Activated CD8-positive, alpha-beta memory T cell treated with anti-CD3 and anti-CD28 coated beads, Interleukin-2, amount 10 ng/mL, durations not matched to agents 7 days and 5 days (primary cell): ENCODE measurements around the gene KDF1. TPM values are rescaled to one million over a fixed set of nuclear protein-coding genes. Genes with fewer than 3 reads are reported as not detected.
A peak's percentile ranks its signal among the peaks of the same experiment; 100 is the strongest.
"Not testable (repeated sequence)": the region's sequence is repeated elsewhere in the genome, so short reads cannot be mapped to it uniquely, and the experiment has no call there.

Source experiments
- ATAC-seq: fragments of 150-1000 bp; cut with Tn5 transposase; one replicate; pipeline ENCODE4 v1.10.0; 2021; ENCODE audit warnings: moderate library complexity
- CTCF ChIA-PET: fragments of 350-600 bp; sonication (Branson Sonifier 250); formaldehyde crosslinking; loops from one replicate; lab custom pipeline; 2021; ENCODE audit warnings: antibody characterized with exemption; lab: Charles Lee
- DNase-seq: peaks from one replicate; pipeline ENCODE4 v3.0.0-alpha.2; 2020
- H3K27ac Mint-ChIP-seq: one replicate; pipeline ENCODE4 v1.8.0; 2021; ENCODE audit warnings: mild to moderate bottlenecking, mixed read lengths
- H3K27me3 Mint-ChIP-seq: one replicate; pipeline ENCODE4 v1.8.0; 2021; ENCODE audit warnings: mixed read lengths
- H3K36me3 Mint-ChIP-seq: one replicate; pipeline ENCODE4 v1.8.0; 2021; ENCODE audit warnings: mild to moderate bottlenecking, mixed read lengths
- H3K4me1 Mint-ChIP-seq: one replicate; pipeline ENCODE4 v1.8.0; 2021; ENCODE audit warnings: mixed read lengths
- H3K4me3 Mint-ChIP-seq: one replicate; pipeline ENCODE4 v1.8.0; 2021; ENCODE audit warnings: mild to moderate bottlenecking, moderate library complexity, mixed read lengths
- H3K9me3 Mint-ChIP-seq: one replicate; pipeline ENCODE4 v1.8.0; 2022; ENCODE audit warnings: low read depth, mixed read lengths
- total RNA-seq, 2 experiments: library from RNA; stranded (reverse); gene quantifications; one replicate each; pipeline ENCODE4 v1.2.3, GENCODE V29; 2021

The KDF1 gene
- total RNA-seq, 2 experiments from 2014 or later: not detected

DNA sequence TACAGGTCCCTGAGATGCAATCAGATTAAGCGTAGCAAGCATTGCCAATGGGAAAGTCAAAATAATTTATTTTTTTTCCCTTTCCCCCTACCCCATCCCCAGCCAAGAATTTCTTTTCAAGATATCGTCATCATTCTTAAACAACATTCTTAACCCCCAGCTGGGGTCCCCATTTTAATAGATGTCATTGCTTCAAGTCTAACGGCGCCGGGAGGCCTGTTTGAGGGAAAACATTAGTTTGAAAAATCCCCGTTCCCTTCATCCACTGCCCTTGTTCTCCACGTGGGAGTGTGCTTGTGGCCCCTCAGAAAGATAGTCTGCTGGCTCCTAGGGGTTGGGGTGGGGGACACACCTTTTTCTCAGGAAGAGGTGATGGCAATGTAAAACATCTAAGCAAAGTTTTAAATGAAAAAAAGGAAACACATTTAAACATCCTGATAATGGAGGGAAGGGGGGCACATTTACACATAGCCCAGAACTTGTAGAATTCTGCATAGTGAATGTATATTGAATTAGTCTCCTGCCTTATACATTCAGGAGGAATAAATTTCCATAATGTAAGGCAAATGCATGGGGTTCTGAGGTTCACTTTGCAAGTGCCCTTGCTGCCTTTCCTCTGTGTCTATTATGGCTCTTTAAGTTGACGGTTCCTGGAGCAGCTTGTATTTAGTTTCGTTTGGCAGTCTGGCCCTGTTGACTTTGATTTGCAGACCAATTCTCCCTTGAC is 40.0 kb upstream of the KDF1 start:
- CTCF ChIA-PET: interaction anchor here (8.6 kb wide), 1 partner anchor 45 kb away, joined by 70 read pairs; no protein-coding TSS in a partner anchor
- peaks cover 50% of the 10 kb centered on the region for H3K27me3 Mint-ChIP-seq
- no peak for ATAC-seq
- peaks cover 4% of the 10 kb centered on the region for H3K4me1 Mint-ChIP-seq
- DNase-seq: no peak
- H3K9me3 Mint-ChIP-seq: no peaks in the 10 kb centered on the region
- no peaks in the 10 kb centered on the region for H3K36me3 Mint-ChIP-seq
- no peak overlapping the region for H3K4me3 Mint-ChIP-seq
- H3K27ac Mint-ChIP-seq: no peak overlapping the region

GRCh38 chr1:26999440-26999987 is 39.2 kb upstream of the KDF1 start:
- ATAC-seq: no peak
- no peak overlapping the region for H3K4me3 Mint-ChIP-seq

DNA sequence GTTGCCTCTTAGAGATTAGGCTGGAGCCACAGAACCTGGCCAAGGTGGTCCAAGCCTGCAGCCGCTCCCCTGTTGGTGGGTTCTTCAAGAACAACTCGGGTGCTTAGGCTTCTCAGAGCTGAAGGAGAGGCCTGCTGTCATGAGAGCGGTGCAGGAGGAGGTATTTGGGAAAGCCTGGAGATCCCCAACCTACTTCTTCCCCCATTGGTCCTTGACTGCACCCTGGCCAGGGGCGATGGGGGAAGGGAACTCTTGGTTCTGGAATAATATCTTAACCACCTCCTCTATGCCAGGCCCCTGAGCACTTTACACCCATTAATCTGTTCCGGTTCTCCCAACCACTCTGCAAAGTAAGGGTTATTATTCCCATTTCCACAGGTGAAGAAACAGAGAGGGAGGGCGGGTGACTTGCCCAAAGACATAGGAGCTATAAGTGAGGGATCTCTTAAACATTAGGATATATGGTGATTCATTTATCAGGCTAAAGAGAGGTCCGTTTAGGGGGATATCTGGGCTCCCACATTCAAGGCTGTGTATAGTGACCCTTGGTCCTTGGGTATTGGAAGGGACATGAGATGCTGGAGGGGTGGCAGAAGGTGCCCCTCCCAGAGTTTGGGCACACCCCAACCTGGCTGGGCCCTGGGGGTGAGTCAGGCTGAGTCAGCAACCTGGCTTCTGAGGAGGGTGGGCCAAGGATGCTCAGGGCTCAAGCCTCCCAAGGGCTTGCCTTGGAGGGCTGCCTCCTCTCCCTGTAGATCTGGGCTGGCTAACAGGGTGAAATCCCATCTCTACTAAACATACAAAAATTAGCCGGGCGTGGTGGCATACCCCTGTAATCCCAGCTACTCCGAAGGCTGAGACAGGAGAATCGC is 38.4 kb upstream of the KDF1 start:
- peaks cover 56% of the 10 kb centered on the region for H3K27me3 Mint-ChIP-seq
- no peak overlapping the region for H3K4me3 Mint-ChIP-seq
- ATAC-seq (no peak), DNase-seq (no peak)
- no peaks in the 10 kb centered on the region for H3K9me3 Mint-ChIP-seq
- peaks cover 6% of the 10 kb centered on the region for H3K4me1 Mint-ChIP-seq
- H3K36me3 Mint-ChIP-seq: no peaks in the 10 kb centered on the region
- CTCF ChIA-PET: interaction anchor here (0.5 to 8.6 kb wide), 25 partner anchors 8 to 1017 kb away, joined by 3 to 70 read pairs (median 4); partner anchors contain the start of genes SLC9A1 and TENT5B
- no peak overlapping the region for H3K27ac Mint-ChIP-seq

More at GRCh38 chr1:26999440-26999987, 39.2 kb upstream of the KDF1 start:
- H3K36me3 Mint-ChIP-seq: no peaks in the 10 kb centered on the region
- CTCF ChIA-PET: interaction anchor here (8.6 kb wide), 1 partner anchor 46 kb away, joined by 70 read pairs; no protein-coding TSS in a partner anchor
- peaks cover 57% of the 10 kb centered on the region for H3K27me3 Mint-ChIP-seq
- H3K9me3 Mint-ChIP-seq: no peaks in the 10 kb centered on the region
- no peak overlapping the region for H3K27ac Mint-ChIP-seq
- peaks cover 5% of the 10 kb centered on the region for H3K4me1 Mint-ChIP-seq
- no peak for DNase-seq

DNA sequence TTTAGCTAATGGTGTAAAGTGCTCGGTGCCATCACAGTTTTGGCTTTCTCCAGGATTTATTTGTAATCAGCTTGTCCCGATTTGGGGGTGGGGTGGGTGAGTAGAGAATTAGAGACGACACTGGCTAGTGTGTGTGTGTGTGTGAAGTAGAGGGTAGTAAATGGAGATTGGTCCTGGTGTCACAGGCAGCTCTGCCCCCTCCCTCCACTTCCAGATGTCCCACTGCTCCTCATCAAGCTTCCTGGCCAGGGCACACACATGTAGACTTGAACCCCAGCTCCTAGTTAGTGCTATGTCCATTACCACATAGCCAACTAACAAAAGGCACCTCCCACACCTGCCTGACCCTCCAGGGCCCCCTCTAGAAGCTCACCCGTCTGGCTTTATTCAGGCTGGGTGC is 36.4 kb upstream of the KDF1 start:
- Mint-ChIP-seq H3K36me3 (no peaks in the 10 kb centered on the region), H3K27ac (no peak overlapping the region), H3K4me3 (no peak overlapping the region)

GRCh38 chr1:26996024-26996423 is 35.8 kb upstream of the KDF1 start:
- H3K9me3 Mint-ChIP-seq: no peaks in the 10 kb centered on the region
- no peak overlapping the region for H3K27ac Mint-ChIP-seq
- CTCF ChIA-PET: interaction anchor here (0.7 to 8.6 kb wide), 9 partner anchors 8 to 305 kb away, joined by 3 to 70 read pairs (median 11); partner anchors contain the start of genes GPATCH3 and TENT5B
- H3K4me3 Mint-ChIP-seq: no peak overlapping the region
- ATAC-seq: no peak
- H3K36me3 Mint-ChIP-seq: no peaks in the 10 kb centered on the region
- H3K4me1 Mint-ChIP-seq: peaks cover 17% of the 10 kb centered on the region
- DNase-seq: no peak
- peaks cover 61% of the 10 kb centered on the region for H3K27me3 Mint-ChIP-seq

More for the DNA sequence above, 36.4 kb upstream of the KDF1 start:
- no peak for ATAC-seq
- DNase-seq: no peak
- Mint-ChIP-seq H3K4me1 (peaks cover 15% of the 10 kb centered on the region), H3K27me3 (peaks cover 60% of the 10 kb centered on the region), H3K9me3 (no peaks in the 10 kb centered on the region)
- CTCF ChIA-PET: interaction anchor here (0.6 to 8.6 kb wide), 16 partner anchors 9 to 398 kb away, joined by 3 to 70 read pairs (median 4); partner anchors contain the start of genes GPATCH3 and TENT5B

GRCh38 chr1:26994787-26995517 is 34.7 kb upstream of the KDF1 start:
- DNase-seq (no peak), ATAC-seq (no peak)
- Mint-ChIP-seq H3K9me3 (no peaks in the 10 kb centered on the region), H3K4me1 (peaks cover 17% of the 10 kb centered on the region), H3K27ac (no peak overlapping the region), H3K36me3 (no peaks in the 10 kb centered on the region), H3K27me3 (peaks cover 60% of the 10 kb centered on the region), H3K4me3 (peak overlapping the region; percentile 42)
- CTCF ChIA-PET: interaction anchor here (1.1 to 8.6 kb wide), 8 partner anchors 9 to 209 kb away, joined by 3 to 70 read pairs (median 4); partner anchors contain the start of gene GPATCH3

DNA sequence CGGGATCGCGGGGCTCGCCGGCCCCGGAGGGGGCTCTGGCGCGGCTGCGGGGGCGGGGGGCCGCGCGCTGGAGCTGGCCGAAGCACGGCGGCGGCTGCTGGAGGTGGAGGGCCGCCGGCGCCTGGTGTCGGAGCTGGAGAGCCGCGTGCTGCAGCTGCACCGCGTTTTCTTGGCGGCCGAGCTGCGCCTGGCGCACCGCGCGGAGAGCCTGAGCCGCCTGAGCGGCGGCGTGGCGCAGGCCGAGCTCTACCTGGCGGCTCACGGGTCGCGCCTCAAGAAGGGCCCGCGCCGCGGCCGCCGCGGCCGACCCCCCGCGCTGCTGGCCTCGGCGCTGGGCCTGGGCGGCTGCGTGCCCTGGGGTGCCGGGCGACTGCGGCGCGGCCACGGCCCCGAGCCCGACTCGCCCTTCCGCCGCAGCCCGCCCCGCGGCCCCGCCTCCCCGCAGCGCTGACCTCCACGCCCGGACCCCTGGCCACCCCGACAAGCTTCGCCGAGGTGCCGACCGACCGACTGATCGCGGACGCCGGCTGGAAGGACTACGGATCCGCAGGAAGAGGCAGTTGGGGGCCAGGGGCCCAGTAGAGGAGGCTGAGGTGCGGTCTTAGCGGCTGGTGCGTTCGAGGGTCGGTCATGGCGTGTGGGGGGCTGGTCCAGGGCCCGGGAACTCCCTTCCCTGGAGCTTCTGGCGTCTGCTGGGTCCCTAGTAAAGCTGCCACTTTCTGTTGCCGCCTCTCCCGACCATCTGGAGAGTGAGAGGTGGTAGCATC is 33.9 kb upstream of the KDF1 start:
- Mint-ChIP-seq H3K27ac (no peak overlapping the region), H3K27me3 (peaks cover 64% of the 10 kb centered on the region)
- ATAC-seq: peak; percentile 34

DNA sequence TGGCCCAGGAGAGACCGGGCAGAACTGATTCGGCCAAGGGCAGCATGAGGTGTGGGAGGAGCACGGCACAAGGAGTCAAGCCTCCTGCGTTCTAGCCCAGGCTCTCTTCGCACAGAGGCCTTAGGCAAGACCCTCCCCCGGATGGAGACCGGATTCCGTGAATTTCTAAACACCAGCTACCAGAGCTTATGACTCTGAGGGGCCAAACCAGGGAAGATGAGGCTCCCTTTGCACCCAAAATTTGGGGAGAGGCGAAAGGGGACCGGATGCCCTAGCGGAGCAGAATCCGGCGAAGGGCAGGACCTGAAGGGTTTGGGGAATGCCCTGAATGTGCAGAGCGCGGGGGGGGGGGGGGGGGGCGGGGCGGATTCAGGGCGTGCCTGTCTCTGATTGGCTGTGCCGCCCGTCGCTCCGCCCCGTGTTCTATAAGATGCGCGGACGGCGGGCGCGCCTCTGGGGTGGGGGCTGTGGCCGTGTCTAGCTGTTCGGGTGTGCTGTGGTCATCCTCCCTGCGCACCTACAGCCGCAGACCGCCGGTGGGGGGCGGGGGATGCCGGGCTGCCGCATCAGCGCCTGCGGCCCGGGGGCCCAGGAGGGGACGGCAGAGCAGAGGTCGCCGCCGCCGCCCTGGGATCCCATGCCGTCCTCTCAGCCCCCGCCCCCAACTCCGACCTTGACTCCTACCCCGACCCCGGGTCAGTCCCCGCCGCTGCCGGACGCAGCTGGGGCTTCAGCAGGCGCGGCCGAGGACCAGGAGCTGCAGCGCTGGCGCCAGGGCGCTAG is 33.2 kb upstream of the KDF1 start, which contains the start of gene TRNP1:
Gene TRNP1 (plus strand): TSS at position 456 of the 783 bp plus-strand sequence. CDS start 95 bp downstream, at position 551.
- CTCF ChIA-PET: interaction anchor here (1.6 to 8.6 kb wide), 2 partner anchors 19 to 52 kb away, joined by 4 to 70 read pairs; no protein-coding TSS in a partner anchor
- Mint-ChIP-seq H3K4me1 (peaks cover 17% of the 10 kb centered on the region), H3K36me3 (no peaks in the 10 kb centered on the region), H3K9me3 (no peaks in the 10 kb centered on the region), H3K27me3 (peaks cover 68% of the 10 kb centered on the region), H3K27ac (no peak within 1 kb of the TSS), H3K4me3 (peak within 1 kb of the TSS; percentile 61)
- ATAC-seq: peak; percentile 72
- peak; percentile 72 for DNase-seq

More for the DNA sequence above, 33.9 kb upstream of the KDF1 start:
- Mint-ChIP-seq H3K9me3 (no peaks in the 10 kb centered on the region), H3K36me3 (no peaks in the 10 kb centered on the region), H3K4me1 (peaks cover 17% of the 10 kb centered on the region), H3K4me3 (peak overlapping the region; percentile 42)
- CTCF ChIA-PET: interaction anchor here (0.5 to 8.6 kb wide), 5 partner anchors 14 to 161 kb away, joined by 3 to 70 read pairs (median 4); partner anchors contain the start of gene SLC9A1
- no peak for DNase-seq

DNA sequence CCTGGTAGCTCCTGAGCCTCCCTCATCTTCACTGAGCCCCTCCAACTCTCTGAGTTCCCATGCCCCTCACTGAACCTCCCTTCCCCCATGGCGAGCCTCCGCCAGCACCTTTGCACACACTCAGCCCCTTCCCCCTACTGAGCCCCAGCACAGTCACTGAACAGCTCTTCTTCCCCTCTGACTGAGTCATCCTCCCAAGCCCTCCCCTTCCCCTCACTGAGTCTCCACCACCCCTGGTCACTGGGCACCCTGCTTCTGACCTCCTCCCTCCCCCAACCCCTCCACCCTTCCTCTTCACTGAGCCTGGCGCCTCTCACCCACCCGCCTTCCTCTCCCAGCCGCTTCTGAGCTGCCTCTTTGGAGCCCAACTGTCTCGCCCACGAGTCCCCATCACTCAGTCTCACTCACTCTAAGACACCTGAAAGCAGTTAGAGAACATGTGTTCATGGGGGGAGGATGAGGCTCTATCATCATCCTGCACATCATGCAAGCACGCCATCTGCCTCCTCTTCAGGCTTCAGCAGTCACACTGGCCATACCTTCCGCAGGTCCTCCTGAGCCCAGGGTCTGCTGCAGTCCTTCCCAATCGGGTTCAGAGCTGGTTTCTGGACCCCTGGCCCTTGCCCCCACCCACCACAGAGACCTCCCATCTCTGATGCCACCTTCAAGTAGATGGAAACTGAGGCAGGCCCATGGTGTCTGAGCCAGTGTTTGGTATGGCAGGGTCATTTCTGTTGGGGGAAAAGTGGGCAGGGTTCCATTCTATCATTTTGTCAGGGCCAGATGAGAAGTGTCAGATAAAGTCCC is 31.2 kb upstream of the KDF1 start:
- Mint-ChIP-seq H3K4me1 (peaks cover 13% of the 10 kb centered on the region), H3K4me3 (no peak overlapping the region), H3K36me3 (no peaks in the 10 kb centered on the region), H3K9me3 (no peaks in the 10 kb centered on the region), H3K27ac (no peak overlapping the region), H3K27me3 (peaks cover 62% of the 10 kb centered on the region)
- CTCF ChIA-PET: interaction anchor here (0.6 to 8.6 kb wide), 3 partner anchors 24 to 102 kb away, joined by 3 to 70 read pairs (median 3); no protein-coding TSS in a partner anchor
- ATAC-seq (no peak), DNase-seq (no peak)

GRCh38 chr1:26989403-26990109 is 29.3 kb upstream of the KDF1 start:
- not testable (repeated sequence) for DNase-seq, H3K27ac Mint-ChIP-seq, H3K36me3 Mint-ChIP-seq, ATAC-seq, H3K9me3 Mint-ChIP-seq, H3K4me3 Mint-ChIP-seq
- peaks cover 12% of the 10 kb centered on the region for H3K4me1 Mint-ChIP-seq
- CTCF ChIA-PET: interaction anchor here (0.6 to 0.7 kb wide), 2 partner anchors 190 to 244 kb away, joined by 3 to 5 read pairs; no protein-coding TSS in a partner anchor
- H3K27me3 Mint-ChIP-seq: peaks cover 57% of the 10 kb centered on the region
